Stomach (tissue), 9 donors: Measurements from ENCODE around the gene TBC1D14. TPM values are rescaled to one million over a fixed set of nuclear protein-coding genes. Genes with fewer than 3 reads are reported as not detected.
A peak's percentile ranks its signal among the peaks of the same experiment; 100 is the strongest.

Source experiments
- DNase-seq, 2 donors: peaks; one replicate each; pipeline versions ENCODE4 v3.0.0 to v3.0.0-alpha.2; 2013 to 2019
- H3K27ac ChIP-seq, 5 donors: fragments of 200-600 bp in 4 of 5; sonication (generic) in 4 of 5; one replicate each; pipeline ENCODE4 v1.5.1; 2013 to 2019; ENCODE audit warnings: mild to moderate bottlenecking in 1 of 5, moderate library complexity in 1 of 5
- H3K27me3 ChIP-seq, 3 donors: fragments of 200-600 bp; sonication (generic); one replicate each; pipeline ENCODE4 v1.5.1; 2017 to 2019; ENCODE audit warnings: mixed run types in 1 of 3
- H3K36me3 ChIP-seq, 4 donors: fragments of 200-600 bp; sonication (generic); 1 replicate in 3 of 4; 2 replicates in 1 of 4; pipeline ENCODE4 v1.5.1; 2016 to 2019
- H3K4me1 ChIP-seq, 4 donors: fragments of 200-600 bp; sonication (generic); one replicate each; pipeline ENCODE4 v1.5.1; 2016 to 2019
- H3K4me3 ChIP-seq, 4 donors: fragments of 200-600 bp; sonication (generic) in 3 of 4; one replicate each; pipeline ENCODE4 v1.5.1; 2016 to 2019; ENCODE audit warnings: mild to moderate bottlenecking in 1 of 4
- H3K9me3 ChIP-seq, 4 donors: fragments of 200-600 bp; sonication (generic); one replicate each; pipeline ENCODE4 v1.5.1; 2016 to 2019
- CTCF ChIP-seq, 7 experiments: fragments of 450-650 bp in 4 of 7; fragments of 200-600 bp in 3 of 7; sonication (generic) in 3 of 7; IDR thresholded peaks; one replicate each; pipeline ENCODE4 v1.5.1; 2016 to 2019; ENCODE audit warnings: antibody characterized with exemption in 7 of 7, control low read depth in 2 of 7, mild to moderate bottlenecking in 1 of 7
- EP300 ChIP-seq: sonication (generic); formaldehyde crosslinking; IDR thresholded peaks from one replicate; pipeline ENCODE4 v1.6.1; 2017; ENCODE audit warnings: antibody characterized with exemption
- POLR2A ChIP-seq, 4 donors: fragments of 450-650 bp; IDR thresholded peaks; one replicate each; pipeline ENCODE4 v1.6.1; 2016; ENCODE audit warnings: antibody characterized with exemption in 4 of 4, control low read depth in 2 of 4, mild to moderate bottlenecking in 1 of 4, moderate library complexity in 1 of 4
- POLR2AphosphoS5 ChIP-seq, 3 donors: sonication (generic); formaldehyde crosslinking; IDR thresholded peaks; one replicate each; pipeline ENCODE4 v1.6.1; 2016; ENCODE audit warnings: antibody characterized with exemption in 3 of 3
- WGBS, 5 donors: extraction: QIAGEN DNeasy Blood & Tissue Kit in 3 of 5; methylation state at CpG; one replicate each; pipeline versions ENCODE4 v1.1.5 to v1.1.7; 2013 to 2018; 5-methylcytosine and 5-hydroxymethylcytosine counted together
- intact Hi-C: fragments of 100-400 bp; cut with DNase I; formaldehyde crosslinking; loops from one replicate; pipeline ENCODE4 v1.15.1; 2023; ENCODE audit warnings: low total_unique reads
- polyA plus RNA-seq, 3 donors: library from polyadenylated mRNA; stranded (reverse); fragments of 200-250 nt; gene quantifications; one replicate each; pipeline ENCODE4 v1.2.3, GENCODE V29; 2013
- total RNA-seq, 5 donors: library from RNA; depleted of rRNA; stranded (reverse); fragments of >200 nt; gene quantifications; one replicate each; pipeline versions ENCODE4 v1.1.0 to v1.2.3, GENCODE V29; 2014 to 2016
- donor health status: healthy with polysubstance abuse.
- donor health status: Bipolar disorder and iron deficiency.
- donor health status: healthy.

TBC1D14 gene
- total and polyA plus RNA-seq, 8 donors = 19.5 to 72.4 (median 40.4) TPM

- H3K9me3 ChIP-seq = no peaks in the 10 kb centered on the region
- no peaks in the 10 kb centered on the region for H3K27me3 ChIP-seq
- intact Hi-C loops = loop anchor here (10.0 kb wide), 1 partner anchor 64 kb away; no protein-coding TSS in a partner anchor
- 84 to 98% (median 89%) methylated on average over 4 of the region's 4 CpGs for WGBS, 5 donors
- H3K36me3 ChIP-seq = peaks cover 8 to 25% (median 18%) of the 10 kb centered on the region in 4 donors
- peak overlapping the region in 2 of 5 donors; percentile 7 to 67 for H3K27ac ChIP-seq
- peaks cover 52 to 97% (median 81%) of the 10 kb centered on the region in 4 donors for H3K4me1 ChIP-seq
- TF ChIP-seq CTCF (IDR thresholded peaks at IDR 0.05) (no peak), POLR2AphosphoS5 (IDR thresholded peaks at IDR 0.05) (no peak), POLR2A (IDR thresholded peaks at IDR 0.05) (no peak), EP300 (no peak)
- no peak for DNase-seq
- H3K4me3 ChIP-seq = no peak overlapping the region
Observed at GRCh38 chr4:7049295-7049694, 139.7 kb downstream of the TBC1D14 start.

- peak overlapping the region in 3 of 5 donors; percentile 7 to 67 (median 28) for H3K27ac ChIP-seq
- no peak for DNase-seq
- no peak for TF ChIP-seq POLR2AphosphoS5 (IDR thresholded peaks at IDR 0.05)
- no peak for TF ChIP-seq CTCF (IDR thresholded peaks at IDR 0.05)
- no peaks in the 10 kb centered on the region for H3K9me3 ChIP-seq
- H3K4me3 ChIP-seq = no peak overlapping the region
- peaks cover 50 to 92% (median 77%) of the 10 kb centered on the region in 4 donors for H3K4me1 ChIP-seq
- H3K36me3 ChIP-seq = peaks cover 13 to 30% (median 22%) of the 10 kb centered on the region in 4 donors
- 81 to 89% (median 83%) methylated on average over 5 to 11 of the region's 11 CpGs for WGBS, 5 donors
- no peaks in the 10 kb centered on the region for H3K27me3 ChIP-seq
- intact Hi-C loops = loop anchor here (10.0 kb wide), 1 partner anchor 65 kb away; no protein-coding TSS in a partner anchor
Observed at GRCh38 chr4:7049739-7050138, 140.1 kb downstream of the TBC1D14 start.

- intact Hi-C loops = no loop called here
- Histone ChIP-seq H3K9me3 (no peaks in the 10 kb centered on the region), H3K27me3 (no peaks in the 10 kb centered on the region), H3K27ac (peak overlapping the region; percentile 7 to 67 (median 28)), H3K36me3 (peaks cover 20 to 39% (median 31%) of the 10 kb centered on the region in 4 donors), H3K4me1 (peaks cover 41 to 83% (median 68%) of the 10 kb centered on the region in 4 donors), H3K4me3 (peak overlapping the region in 1 of 4 donors; percentile 1)
- WGBS, 5 donors = 38 to 69% (median 57%) methylated on average over 18 to 36 of the region's 36 CpGs
- TF ChIP-seq POLR2A (IDR thresholded peaks at IDR 0.05) (no peak), EP300 (no peak), POLR2AphosphoS5 (IDR thresholded peaks at IDR 0.05) (no peak), CTCF (IDR thresholded peaks at IDR 0.05) (no peak)
- DNase-seq = peak in 1 of 2 donors; percentile 54
Observed at GRCh38 chr4:7050481-7051143, 141.0 kb downstream of the TBC1D14 start.

- peaks cover 36 to 78% (median 63%) of the 10 kb centered on the region in 4 donors for H3K4me1 ChIP-seq
- peaks cover 23 to 44% (median 36%) of the 10 kb centered on the region in 4 donors for H3K36me3 ChIP-seq
- H3K4me3 ChIP-seq = no peak overlapping the region
- intact Hi-C loops = no loop called here
- peak overlapping the region in 2 of 5 donors; percentile 32 to 67 for H3K27ac ChIP-seq
- no peaks in the 10 kb centered on the region for H3K9me3 ChIP-seq
- 56 to 75% (median 67%) methylated on average over 5 to 12 of the region's 12 CpGs for WGBS, 5 donors
- TF ChIP-seq EP300 (no peak), CTCF (IDR thresholded peaks at IDR 0.05) (no peak), POLR2AphosphoS5 (IDR thresholded peaks at IDR 0.05) (no peak), POLR2A (IDR thresholded peaks at IDR 0.05) (no peak)
- no peaks in the 10 kb centered on the region for H3K27me3 ChIP-seq
- DNase-seq = no peak
Observed at GRCh38 chr4:7051144-7051495, 141.5 kb downstream of the TBC1D14 start.
